ENCODE measurements around the gene ESAM.

Gene ESAM

GRCh38 chr11:124748100-124748418, 14.0 kb downstream of the ESAM start:
- H3K4me3 ChIP-seq (replicated peaks; ENCODE audit: insufficient read depth, low read length): no peak overlapping the region
- peaks cover 18% of the 10 kb centered on the region for H3K27me3 ChIP-seq (ENCODE audit: insufficient read depth, poor library complexity, severe bottlenecking)
- no peak for DNase-seq (ENCODE audit: low read depth in 1 of 2, low spot score in 1 of 2)
- no peak for TF ChIP-seq CTCF (IDR thresholded peaks at IDR 0.05; ENCODE audit: insufficient read depth, low read length)
- no peak for TF ChIP-seq SPI1 (IDR thresholded peaks at IDR 0.05; ENCODE audit: borderline replicate concordance, low read depth)
- no peak for TF ChIP-seq GABPA (IDR thresholded peaks at IDR 0.05; ENCODE audit: low read depth)
- TF ChIP-seq REST (IDR thresholded peaks at IDR 0.05; ENCODE audit: insufficient replicate concordance, low read depth): no peak
- no peak for TF ChIP-seq POLR2AphosphoS5 (IDR thresholded peaks at IDR 0.05; ENCODE audit: low read depth)
- H3K27ac ChIP-seq (replicated peaks): no peak overlapping the region

- Histone ChIP-seq H3K27ac (replicated peaks) (no peak overlapping the region), H3K27me3 (ENCODE audit: insufficient read depth, poor library complexity, severe bottlenecking) (peaks cover 19% of the 10 kb centered on the region), H3K4me3 (replicated peaks; ENCODE audit: insufficient read depth, low read length) (no peak overlapping the region)
- no peak for TF ChIP-seq POLR2AphosphoS5 (IDR thresholded peaks at IDR 0.05; ENCODE audit: low read depth)
- TF ChIP-seq REST (IDR thresholded peaks at IDR 0.05; ENCODE audit: insufficient replicate concordance, low read depth): no peak
- TF ChIP-seq GABPA (IDR thresholded peaks at IDR 0.05; ENCODE audit: low read depth): no peak
- TF ChIP-seq CTCF (IDR thresholded peaks at IDR 0.05; ENCODE audit: insufficient read depth, low read length): no peak
- no peak for TF ChIP-seq SPI1 (IDR thresholded peaks at IDR 0.05; ENCODE audit: borderline replicate concordance, low read depth)
- DNase-seq (ENCODE audit: low read depth in 1 of 2, low spot score in 1 of 2): no peak
These were observed 14.5 kb downstream of the ESAM start for GRCh38 chr11:124747406-124748099.

GRCh38 chr11:124746621-124747243, 15.4 kb downstream of the ESAM start:
- H3K4me3 ChIP-seq (replicated peaks; ENCODE audit: insufficient read depth, low read length): peak overlapping the region; percentile 59
- DNase-seq (ENCODE audit: low read depth in 1 of 2, low spot score in 1 of 2): peak; percentile 51 to 52
- no peak overlapping the region for H3K27ac ChIP-seq (replicated peaks)
- H3K27me3 ChIP-seq (ENCODE audit: insufficient read depth, poor library complexity, severe bottlenecking): peaks cover 20% of the 10 kb centered on the region
- TF ChIP-seq REST (IDR thresholded peaks at IDR 0.05; ENCODE audit: insufficient replicate concordance, low read depth) (no peak), CTCF (IDR thresholded peaks at IDR 0.05; ENCODE audit: insufficient read depth, low read length) (peak; percentile 31)
